Thyroid gland (tissue), 4 donors: ENCODE measurements around the gene SCN1B.

Source experiments
- POLR2A ChIP-seq, 2 donors: fragments of 450-650 bp; IDR thresholded peaks; one replicate each; pipeline ENCODE4 v1.6.1; 2017; ENCODE audit warnings: antibody characterized with exemption in 2 of 2, mild to moderate bottlenecking in 2 of 2, moderate library complexity in 1 of 2
- TF ChIP-seq, protein P1 (sequence below), 6 experiments: fragments of 200-600 bp in 3 of 6; fragments of 450-650 bp in 3 of 6; sonication (generic) in 3 of 6; IDR thresholded peaks; one replicate each; pipeline ENCODE4 v1.5.1; 2016 to 2019; ENCODE audit warnings: antibody characterized with exemption in 6 of 6, mild to moderate bottlenecking in 2 of 6, inconsistent platforms in 1 of 6, moderate library complexity in 1 of 6

DNA sequence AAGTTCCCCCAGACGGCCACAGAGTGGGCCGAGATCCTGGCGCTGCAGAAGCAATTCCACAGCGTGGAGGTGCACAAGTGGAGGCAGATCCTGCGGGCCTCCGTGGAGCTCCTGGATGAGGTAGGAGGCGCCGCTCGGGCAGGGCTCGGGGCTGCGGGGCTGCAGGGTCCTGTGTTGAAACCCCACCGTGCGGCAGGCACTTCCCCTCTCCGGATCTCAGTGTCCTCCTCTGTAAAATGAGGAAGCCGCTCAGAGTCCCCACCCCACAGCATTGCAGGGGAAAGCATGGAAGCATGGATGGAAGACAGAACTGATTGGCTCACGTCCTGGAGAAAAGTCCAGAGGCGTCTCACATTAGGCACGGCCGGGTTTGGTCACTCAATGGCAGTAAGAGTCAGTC is 6.8 kb upstream of the SCN1B start:
- TF ChIP-seq, protein P1, sequence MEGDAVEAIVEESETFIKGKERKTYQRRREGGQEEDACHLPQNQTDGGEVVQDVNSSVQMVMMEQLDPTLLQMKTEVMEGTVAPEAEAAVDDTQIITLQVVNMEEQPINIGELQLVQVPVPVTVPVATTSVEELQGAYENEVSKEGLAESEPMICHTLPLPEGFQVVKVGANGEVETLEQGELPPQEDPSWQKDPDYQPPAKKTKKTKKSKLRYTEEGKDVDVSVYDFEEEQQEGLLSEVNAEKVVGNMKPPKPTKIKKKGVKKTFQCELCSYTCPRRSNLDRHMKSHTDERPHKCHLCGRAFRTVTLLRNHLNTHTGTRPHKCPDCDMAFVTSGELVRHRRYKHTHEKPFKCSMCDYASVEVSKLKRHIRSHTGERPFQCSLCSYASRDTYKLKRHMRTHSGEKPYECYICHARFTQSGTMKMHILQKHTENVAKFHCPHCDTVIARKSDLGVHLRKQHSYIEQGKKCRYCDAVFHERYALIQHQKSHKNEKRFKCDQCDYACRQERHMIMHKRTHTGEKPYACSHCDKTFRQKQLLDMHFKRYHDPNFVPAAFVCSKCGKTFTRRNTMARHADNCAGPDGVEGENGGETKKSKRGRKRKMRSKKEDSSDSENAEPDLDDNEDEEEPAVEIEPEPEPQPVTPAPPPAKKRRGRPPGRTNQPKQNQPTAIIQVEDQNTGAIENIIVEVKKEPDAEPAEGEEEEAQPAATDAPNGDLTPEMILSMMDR (IDR thresholded peaks at IDR 0.05), result no peak
- TF ChIP-seq POLR2A (IDR thresholded peaks at IDR 0.05), result no peak
